SJCRH30 (cell line): ENCODE data around the gene COPE. TPM values are rescaled to one million over a fixed set of nuclear protein-coding genes. Genes with fewer than 3 reads are reported as not detected.
A peak's percentile ranks its signal among the peaks of the same experiment; 100 is the strongest.
"Not testable (repeated sequence)": the region's sequence is repeated elsewhere in the genome, so short reads cannot be mapped to it uniquely, and the experiment has no call there.

Experiments
- DNase-seq, 2 experiments: peaks; one replicate each; pipeline ENCODE4 v3.0.0-alpha.2; 2015 to 2020
- H3K27ac ChIP-seq: fragments of 250-450 bp; sonication (Bioruptor Pico); 2 replicates; pipeline ENCODE4 v1.5.1; 2020; ENCODE audit warnings: mild to moderate bottlenecking, moderate library complexity
- H3K27me3 ChIP-seq: fragments of 250-450 bp; sonication (Bioruptor Pico); 2 replicates; pipeline ENCODE4 v1.5.1; 2020; ENCODE audit warnings: mild to moderate bottlenecking, moderate library complexity
- H3K36me3 ChIP-seq: fragments of 250-450 bp; sonication (Bioruptor Pico); 2 replicates; pipeline ENCODE4 v1.5.1; 2020; ENCODE audit warnings: mild to moderate bottlenecking, moderate library complexity
- H3K4me1 ChIP-seq: fragments of 250-450 bp; sonication (Bioruptor Pico); 2 replicates; pipeline ENCODE4 v1.5.1; 2020; ENCODE audit warnings: mild to moderate bottlenecking, moderate library complexity
- H3K4me3 ChIP-seq: fragments of 250-450 bp; sonication (Bioruptor Pico); 2 replicates; pipeline ENCODE4 v1.5.1; 2020; ENCODE audit warnings: mild to moderate bottlenecking, moderate library complexity
- H3K9me3 ChIP-seq: fragments of 250-450 bp; sonication (Bioruptor Pico); replicated peaks from 2 replicates; pipeline ENCODE4 v1.5.1; 2020; ENCODE audit warnings: mild to moderate bottlenecking, moderate library complexity
- total RNA-seq: library from RNA; depleted of rRNA; stranded (reverse); fragments of >200 nt; shearing (Covaris generic); gene quantifications from 2 replicates; pipeline ENCODE4 v1.2.3, GENCODE V29; 2014; rRNA removed

The COPE gene
- 120 and 134 TPM in 2 replicates for total RNA-seq

- peak; percentile 98 to 100 for DNase-seq
These were observed at the start of gene COPE, which contains the start of gene DDX49 for GRCh38 chr19:18919086-18919899. Gene COPE (minus strand): TSS chr19:18919387. CDS start chr19:18919348, 39 bp downstream. Gene DDX49 (plus strand): TSS chr19:18919715. CDS start chr19:18919742, 27 bp downstream.

GRCh38 chr19:18967358-18968146, 48.4 kb upstream of the COPE start:
- no peak for DNase-seq
- H3K27me3 ChIP-seq = no peaks in the 10 kb centered on the region
- H3K9me3 ChIP-seq = no peaks in the 10 kb centered on the region
- H3K36me3 ChIP-seq = no peaks in the 10 kb centered on the region
- peaks cover 17% of the 10 kb centered on the region for H3K4me1 ChIP-seq
- H3K4me3 ChIP-seq = no peak overlapping the region
- H3K27ac ChIP-seq = no peak overlapping the region

More at GRCh38 chr19:18919086-18919899, at the start of gene COPE, which contains the start of gene DDX49:
- Histone ChIP-seq H3K9me3 (no peaks in the 10 kb centered on the region), H3K36me3 (no peaks in the 10 kb centered on the region; the same call in 1 of the 2 replicates), H3K4me3 (peak within 1 kb of the TSS; percentile 84), H3K27me3 (no peaks in the 10 kb centered on the region), H3K27ac (peak within 1 kb of the TSS; percentile 72), H3K4me1 (no peaks in the 10 kb centered on the region)

GRCh38 chr19:18966307-18966706, 47.1 kb upstream of the COPE start:
- H3K4me1 ChIP-seq = peaks cover 12% of the 10 kb centered on the region
- H3K9me3 ChIP-seq = no peaks in the 10 kb centered on the region
- H3K27me3 ChIP-seq = no peaks in the 10 kb centered on the region
- H3K4me3 ChIP-seq = no peak overlapping the region
- no peaks in the 10 kb centered on the region for H3K36me3 ChIP-seq
- H3K27ac ChIP-seq = no peak overlapping the region
- peak in 1 of 2 experiments; percentile 50 for DNase-seq

- no peak overlapping the region for H3K27ac ChIP-seq
- no peak overlapping the region for H3K4me3 ChIP-seq
- no peaks in the 10 kb centered on the region for H3K9me3 ChIP-seq
- H3K27me3 ChIP-seq = no peaks in the 10 kb centered on the region
- H3K4me1 ChIP-seq = peaks cover 3% of the 10 kb centered on the region
- DNase-seq = no peak
- no peaks in the 10 kb centered on the region for H3K36me3 ChIP-seq
These were observed 44.9 kb upstream of the COPE start for GRCh38 chr19:18964121-18964520.

DNA sequence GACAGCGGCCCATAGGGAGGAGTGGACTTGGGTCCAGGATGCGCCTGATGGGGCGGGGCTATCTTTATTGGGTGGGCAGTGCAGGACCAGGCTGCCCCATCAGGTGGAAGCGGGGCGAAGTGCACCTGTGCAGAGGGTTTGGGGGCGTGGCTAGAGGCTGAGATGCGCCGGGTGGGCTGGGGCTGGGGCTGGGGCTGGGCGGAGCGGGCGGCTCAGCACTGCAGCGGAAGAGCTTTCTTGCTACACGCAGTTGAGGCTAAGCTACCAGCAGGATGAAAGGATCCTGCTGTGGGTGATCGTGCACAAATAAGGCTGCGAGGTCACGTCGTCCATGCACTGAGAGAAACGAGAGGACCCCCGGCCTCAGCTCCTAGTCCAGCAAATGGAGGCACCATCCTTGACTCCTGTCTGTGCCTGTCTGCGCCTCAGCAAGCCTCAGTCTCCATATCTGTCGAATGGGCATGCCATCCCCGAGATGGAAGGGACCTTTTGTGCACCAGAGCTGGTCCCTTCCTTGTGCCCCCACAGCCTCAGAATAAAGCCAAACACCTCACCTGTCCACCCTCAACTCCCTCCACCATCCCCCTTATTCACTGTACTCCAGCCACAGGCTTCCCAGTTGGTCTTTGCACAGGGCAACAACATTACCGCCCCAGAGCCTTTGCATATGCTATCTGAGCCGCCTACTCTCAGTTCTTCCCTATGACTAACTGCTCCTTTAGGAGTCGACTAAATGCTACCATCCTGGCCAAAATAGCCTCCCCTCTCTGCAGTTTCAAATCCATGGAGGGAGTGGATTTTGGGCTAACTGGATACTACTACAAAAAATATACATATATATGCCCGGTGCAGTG, 42.8 kb upstream of the COPE start:
- peaks cover 3% of the 10 kb centered on the region for H3K4me1 ChIP-seq
- H3K27me3 ChIP-seq = peaks cover 4% of the 10 kb centered on the region; the same call in 1 of the 2 replicates
- DNase-seq = no peak
- no peaks in the 10 kb centered on the region for H3K36me3 ChIP-seq
- H3K4me3 ChIP-seq = no peak overlapping the region
- no peaks in the 10 kb centered on the region for H3K9me3 ChIP-seq
- H3K27ac ChIP-seq = no peak overlapping the region

GRCh38 chr19:18960370-18960769, 41.2 kb upstream of the COPE start:
- no peak overlapping the region for H3K27ac ChIP-seq
- H3K4me1 ChIP-seq = no peaks in the 10 kb centered on the region
- peaks cover 4% of the 10 kb centered on the region; the same call in 1 of the 2 replicates for H3K27me3 ChIP-seq
- no peaks in the 10 kb centered on the region for H3K36me3 ChIP-seq
- no peak for DNase-seq
- no peak overlapping the region for H3K4me3 ChIP-seq
- no peaks in the 10 kb centered on the region for H3K9me3 ChIP-seq

GRCh38 chr19:18955042-18955441, 35.9 kb upstream of the COPE start:
- Histone ChIP-seq H3K27ac (no peak overlapping the region), H3K27me3 (peaks cover 4% of the 10 kb centered on the region; the same call in 1 of the 2 replicates), H3K4me3 (no peak overlapping the region), H3K9me3 (no peaks in the 10 kb centered on the region), H3K36me3 (no peaks in the 10 kb centered on the region), H3K4me1 (no peaks in the 10 kb centered on the region)
- DNase-seq = no peak

- DNase-seq = no peak
- H3K27ac ChIP-seq = no peak overlapping the region
These were observed 34.9 kb upstream of the COPE start for GRCh38 chr19:18954094-18954493.

GRCh38 chr19:18952364-18953003, 33.3 kb upstream of the COPE start:
- peak in 1 of 2 experiments; percentile 22 for DNase-seq
- H3K4me3 ChIP-seq, H3K9me3 ChIP-seq, H3K27ac ChIP-seq, H3K27me3 ChIP-seq, H3K4me1 ChIP-seq, H3K36me3 ChIP-seq: not testable (repeated sequence)

More at GRCh38 chr19:18954094-18954493, 34.9 kb upstream of the COPE start:
- Histone ChIP-seq H3K9me3 (no peaks in the 10 kb centered on the region), H3K36me3 (no peaks in the 10 kb centered on the region), H3K27me3 (peaks cover 4% of the 10 kb centered on the region; the same call in 1 of the 2 replicates), H3K4me3 (no peak overlapping the region), H3K4me1 (no peaks in the 10 kb centered on the region)

GRCh38 chr19:18951721-18952281, 32.6 kb upstream of the COPE start:
- DNase-seq = no peak
- H3K27ac ChIP-seq = no peak overlapping the region
- H3K4me1 ChIP-seq = no peaks in the 10 kb centered on the region
- no peak overlapping the region for H3K4me3 ChIP-seq
- H3K9me3 ChIP-seq = no peaks in the 10 kb centered on the region
- no peaks in the 10 kb centered on the region for H3K27me3 ChIP-seq
- no peaks in the 10 kb centered on the region for H3K36me3 ChIP-seq

DNA sequence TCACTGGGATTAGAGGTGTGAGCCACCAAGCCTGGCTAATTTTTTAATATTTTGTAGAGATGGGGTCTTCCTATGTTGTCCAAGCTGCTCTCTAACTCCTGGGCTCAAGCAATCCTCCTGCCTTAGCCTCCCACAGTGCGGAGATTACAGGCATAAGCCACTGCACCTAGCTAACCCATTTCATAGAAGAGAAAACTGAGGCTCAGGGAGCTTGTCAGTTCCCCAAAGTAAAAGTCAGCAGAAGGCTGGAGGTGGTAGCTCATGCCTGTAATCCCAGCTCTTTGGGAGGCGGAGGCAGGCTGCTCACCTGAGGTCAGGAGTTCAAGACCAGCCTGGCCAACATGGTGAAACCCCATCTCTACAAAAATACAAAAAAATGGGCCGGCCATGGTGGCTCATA, 30.7 kb upstream of the COPE start:
- Histone ChIP-seq H3K4me1 (no peaks in the 10 kb centered on the region), H3K27me3 (no peaks in the 10 kb centered on the region), H3K36me3 (no peaks in the 10 kb centered on the region), H3K9me3 (no peaks in the 10 kb centered on the region), H3K27ac (no peak overlapping the region), H3K4me3 (no peak overlapping the region)
- DNase-seq = no peak

DNA sequence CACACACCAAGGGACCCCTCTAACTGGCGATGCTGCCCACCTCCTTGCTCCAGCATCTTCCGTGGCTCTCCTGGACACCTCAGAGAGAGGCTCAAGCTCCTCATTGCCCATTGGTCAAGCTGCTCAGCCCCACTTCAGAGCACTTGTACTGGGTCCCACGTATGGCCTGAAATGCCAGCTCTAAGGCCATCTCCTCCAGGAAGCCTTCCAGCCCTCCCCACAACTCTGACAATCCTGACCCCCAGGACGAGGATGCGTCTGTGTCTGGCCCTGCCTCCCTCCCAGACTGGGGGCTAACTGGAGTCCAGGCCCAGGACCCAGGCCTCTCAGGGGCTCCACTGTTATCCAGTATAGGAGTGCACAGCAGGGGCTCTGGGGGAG, 29.8 kb upstream of the COPE start:
- Histone ChIP-seq H3K4me1 (no peaks in the 10 kb centered on the region), H3K27ac (no peak overlapping the region), H3K9me3 (no peaks in the 10 kb centered on the region), H3K4me3 (no peak overlapping the region), H3K36me3 (no peaks in the 10 kb centered on the region), H3K27me3 (no peaks in the 10 kb centered on the region)
- no peak for DNase-seq

- no peaks in the 10 kb centered on the region for H3K36me3 ChIP-seq
- no peaks in the 10 kb centered on the region for H3K27me3 ChIP-seq
- no peak overlapping the region for H3K27ac ChIP-seq
- no peaks in the 10 kb centered on the region for H3K4me1 ChIP-seq
- no peak for DNase-seq
- no peak overlapping the region for H3K4me3 ChIP-seq
- no peaks in the 10 kb centered on the region for H3K9me3 ChIP-seq
These were observed 29.1 kb upstream of the COPE start for GRCh38 chr19:18948075-18948975.
